Measurements from ENCODE around the gene EFCAB12.

- TF ChIP-seq, protein P1, sequence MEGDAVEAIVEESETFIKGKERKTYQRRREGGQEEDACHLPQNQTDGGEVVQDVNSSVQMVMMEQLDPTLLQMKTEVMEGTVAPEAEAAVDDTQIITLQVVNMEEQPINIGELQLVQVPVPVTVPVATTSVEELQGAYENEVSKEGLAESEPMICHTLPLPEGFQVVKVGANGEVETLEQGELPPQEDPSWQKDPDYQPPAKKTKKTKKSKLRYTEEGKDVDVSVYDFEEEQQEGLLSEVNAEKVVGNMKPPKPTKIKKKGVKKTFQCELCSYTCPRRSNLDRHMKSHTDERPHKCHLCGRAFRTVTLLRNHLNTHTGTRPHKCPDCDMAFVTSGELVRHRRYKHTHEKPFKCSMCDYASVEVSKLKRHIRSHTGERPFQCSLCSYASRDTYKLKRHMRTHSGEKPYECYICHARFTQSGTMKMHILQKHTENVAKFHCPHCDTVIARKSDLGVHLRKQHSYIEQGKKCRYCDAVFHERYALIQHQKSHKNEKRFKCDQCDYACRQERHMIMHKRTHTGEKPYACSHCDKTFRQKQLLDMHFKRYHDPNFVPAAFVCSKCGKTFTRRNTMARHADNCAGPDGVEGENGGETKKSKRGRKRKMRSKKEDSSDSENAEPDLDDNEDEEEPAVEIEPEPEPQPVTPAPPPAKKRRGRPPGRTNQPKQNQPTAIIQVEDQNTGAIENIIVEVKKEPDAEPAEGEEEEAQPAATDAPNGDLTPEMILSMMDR (IDR thresholded peaks at IDR 0.05) = no peak
- TF ChIP-seq POLR2A (IDR thresholded peaks at IDR 0.05) = no peak
Observed at GRCh38 chr3:129386984-129387383, 41.5 kb downstream of the EFCAB12 start.

All from body of pancreas (tissue), 4 donors.